GM12864 (cell line): ENCODE measurements around the gene LPCAT1.
"Not testable (repeated sequence)": the region's sequence is repeated elsewhere in the genome, so short reads cannot be mapped to it uniquely, and the experiment has no call there.

Experiments
- DNase-seq: peaks from one replicate; pipeline ENCODE4 v3.0.0-alpha.2; 2011; ENCODE audit warnings: low read depth
- H3K4me3 ChIP-seq: 2 replicates; pipeline ENCODE4 v1.5.1; 2011; ENCODE audit warnings: mild to moderate bottlenecking, low read depth, low read length, control low read depth
- TF ChIP-seq, protein P1 (sequence below): IDR thresholded peaks from 2 replicates; pipeline ENCODE4 v1.5.1; 2011; ENCODE audit warnings: low read depth, mild to moderate bottlenecking, moderate library complexity, low read length, control low read depth, inconsistent platforms; ENCODE audit errors: missing control alignments

LPCAT1 gene

DNA sequence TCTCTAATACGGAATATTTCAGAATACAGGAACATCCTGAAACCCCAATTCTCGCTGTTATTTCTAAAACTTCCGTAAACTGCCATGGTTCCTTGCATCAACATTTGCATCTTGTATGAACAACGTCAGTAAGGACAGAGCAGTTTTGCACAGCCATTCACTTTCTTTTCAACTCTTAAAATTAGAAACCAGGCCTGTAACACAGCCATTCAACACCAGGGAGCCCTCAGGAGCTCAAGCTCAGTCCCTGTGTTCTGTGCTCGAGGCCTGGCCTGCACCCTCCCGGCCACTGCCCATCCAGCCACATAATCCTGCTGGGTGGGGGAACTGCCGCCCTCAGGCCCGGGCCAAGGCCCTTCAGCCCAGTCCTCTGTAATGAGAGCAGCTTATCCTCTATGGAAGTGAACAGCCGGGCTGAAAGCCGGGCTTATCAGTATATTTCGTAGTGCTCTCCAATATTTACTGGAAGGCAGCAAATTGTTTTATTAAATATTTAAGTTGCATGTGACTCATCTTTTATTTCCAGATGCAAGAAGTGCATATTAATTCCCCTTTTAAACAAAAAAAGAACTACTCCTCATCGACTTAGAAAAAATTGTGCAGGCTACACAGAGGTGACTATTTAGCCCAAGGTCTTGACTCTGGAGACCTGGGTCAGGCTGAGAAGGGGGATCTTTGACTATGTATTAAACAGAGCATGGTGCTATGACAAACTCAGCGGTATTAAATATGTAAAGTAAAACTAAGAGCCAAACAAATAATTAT, 45.3 kb downstream of the LPCAT1 start:
- no peak for DNase-seq
- no peak overlapping the region for H3K4me3 ChIP-seq
- TF ChIP-seq, protein P1, sequence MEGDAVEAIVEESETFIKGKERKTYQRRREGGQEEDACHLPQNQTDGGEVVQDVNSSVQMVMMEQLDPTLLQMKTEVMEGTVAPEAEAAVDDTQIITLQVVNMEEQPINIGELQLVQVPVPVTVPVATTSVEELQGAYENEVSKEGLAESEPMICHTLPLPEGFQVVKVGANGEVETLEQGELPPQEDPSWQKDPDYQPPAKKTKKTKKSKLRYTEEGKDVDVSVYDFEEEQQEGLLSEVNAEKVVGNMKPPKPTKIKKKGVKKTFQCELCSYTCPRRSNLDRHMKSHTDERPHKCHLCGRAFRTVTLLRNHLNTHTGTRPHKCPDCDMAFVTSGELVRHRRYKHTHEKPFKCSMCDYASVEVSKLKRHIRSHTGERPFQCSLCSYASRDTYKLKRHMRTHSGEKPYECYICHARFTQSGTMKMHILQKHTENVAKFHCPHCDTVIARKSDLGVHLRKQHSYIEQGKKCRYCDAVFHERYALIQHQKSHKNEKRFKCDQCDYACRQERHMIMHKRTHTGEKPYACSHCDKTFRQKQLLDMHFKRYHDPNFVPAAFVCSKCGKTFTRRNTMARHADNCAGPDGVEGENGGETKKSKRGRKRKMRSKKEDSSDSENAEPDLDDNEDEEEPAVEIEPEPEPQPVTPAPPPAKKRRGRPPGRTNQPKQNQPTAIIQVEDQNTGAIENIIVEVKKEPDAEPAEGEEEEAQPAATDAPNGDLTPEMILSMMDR, result no peak

DNA sequence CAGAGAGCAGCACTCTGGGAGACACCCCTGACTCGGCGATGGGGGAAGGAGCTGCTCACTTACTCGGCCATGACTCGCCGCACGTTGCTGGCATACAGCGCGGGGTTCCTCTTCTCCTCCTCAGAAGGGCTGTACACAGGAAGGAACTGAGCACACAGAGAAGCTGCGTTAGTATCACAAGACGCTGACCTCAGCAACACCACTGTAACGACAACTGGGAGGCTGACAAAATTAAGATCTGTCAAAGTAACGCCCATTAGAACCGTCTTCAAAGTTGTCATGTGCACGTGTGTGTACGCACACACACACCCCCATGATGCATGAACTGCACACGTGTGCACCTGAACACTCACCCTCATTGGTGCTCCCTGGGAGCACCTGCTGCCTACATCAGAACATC, 46.4 kb downstream of the LPCAT1 start:
- H3K4me3 ChIP-seq, result no peak overlapping the region
- no peak for DNase-seq
- TF ChIP-seq, protein P1, result no peak

DNA sequence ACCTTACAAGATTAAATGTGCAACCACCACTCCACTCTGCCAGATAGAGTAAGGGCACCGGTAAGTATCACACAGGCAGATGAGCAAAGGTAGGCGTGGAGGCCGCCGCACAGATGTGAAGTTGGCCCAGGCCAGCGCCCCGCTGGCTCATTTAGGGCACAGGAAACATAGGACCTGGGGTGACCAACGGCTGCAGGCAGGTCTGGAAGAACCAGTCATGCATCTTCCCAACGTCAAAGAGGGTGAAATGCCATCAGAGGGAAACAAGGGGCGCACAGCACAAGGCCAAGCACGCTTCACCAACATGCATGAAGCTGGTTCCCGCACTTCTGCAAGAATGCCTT, 46.8 kb downstream of the LPCAT1 start:
- TF ChIP-seq, protein P1, result no peak
- no peak overlapping the region for H3K4me3 ChIP-seq
- no peak for DNase-seq

DNA sequence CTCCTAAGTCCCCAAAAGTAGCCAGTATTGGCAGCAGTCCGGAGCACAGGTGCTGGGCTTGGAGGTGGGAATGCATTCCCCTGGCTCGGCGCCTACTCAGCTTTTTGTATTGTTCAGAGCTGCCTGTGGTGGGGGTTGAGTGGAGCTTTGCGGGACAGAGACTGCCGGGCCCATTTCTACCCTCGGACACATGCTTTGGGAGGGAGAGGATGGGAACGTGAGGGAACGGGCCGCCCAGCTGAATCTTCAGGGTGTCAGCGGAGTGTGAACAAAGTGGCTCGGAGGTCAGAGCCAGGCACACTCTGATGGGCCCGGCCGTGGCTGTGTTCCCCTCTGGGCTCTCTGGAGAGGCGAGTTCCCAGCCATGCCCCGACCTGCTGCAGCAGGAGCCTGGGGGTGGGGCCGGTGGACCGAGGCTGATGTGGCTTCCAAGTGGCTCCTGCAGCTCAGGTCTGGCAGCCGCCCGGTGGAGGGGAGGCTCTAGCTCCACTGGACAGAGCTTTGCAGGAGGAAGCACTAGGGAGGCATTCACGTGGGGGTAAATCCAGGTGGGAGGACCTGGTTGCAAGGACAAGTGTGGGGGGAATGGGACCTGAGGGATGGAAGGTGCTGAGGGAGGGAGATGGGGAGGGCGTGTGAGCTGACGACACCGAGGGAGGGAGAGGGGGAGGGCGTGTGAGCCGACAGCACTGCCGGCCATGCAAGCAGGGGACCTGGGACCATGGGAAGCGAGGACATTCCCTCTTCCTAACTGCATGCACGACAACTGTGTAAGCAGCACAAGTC, 47.4 kb downstream of the LPCAT1 start:
- DNase-seq, result no peak
- no peak overlapping the region for H3K4me3 ChIP-seq
- TF ChIP-seq, protein P1, result no peak

DNA sequence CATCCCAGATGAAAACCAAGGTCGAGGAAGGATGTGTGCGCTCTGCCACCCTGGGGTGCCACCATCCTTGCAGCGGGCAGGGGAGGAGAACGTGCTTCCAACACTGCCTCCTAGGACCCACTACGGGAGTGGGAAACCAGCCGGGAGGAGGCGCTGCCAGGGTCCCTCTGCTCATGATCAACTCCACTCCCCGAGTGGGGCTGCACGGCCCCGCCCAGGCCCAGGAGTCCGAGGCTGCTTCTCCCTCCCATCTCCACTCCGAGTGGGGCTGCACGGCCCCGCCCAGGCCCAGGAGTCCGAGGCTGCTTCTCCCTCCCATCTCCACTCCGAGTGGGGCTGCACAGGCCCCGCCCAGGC, 48.2 kb downstream of the LPCAT1 start:
- H3K4me3 ChIP-seq, DNase-seq: not testable (repeated sequence)

DNA sequence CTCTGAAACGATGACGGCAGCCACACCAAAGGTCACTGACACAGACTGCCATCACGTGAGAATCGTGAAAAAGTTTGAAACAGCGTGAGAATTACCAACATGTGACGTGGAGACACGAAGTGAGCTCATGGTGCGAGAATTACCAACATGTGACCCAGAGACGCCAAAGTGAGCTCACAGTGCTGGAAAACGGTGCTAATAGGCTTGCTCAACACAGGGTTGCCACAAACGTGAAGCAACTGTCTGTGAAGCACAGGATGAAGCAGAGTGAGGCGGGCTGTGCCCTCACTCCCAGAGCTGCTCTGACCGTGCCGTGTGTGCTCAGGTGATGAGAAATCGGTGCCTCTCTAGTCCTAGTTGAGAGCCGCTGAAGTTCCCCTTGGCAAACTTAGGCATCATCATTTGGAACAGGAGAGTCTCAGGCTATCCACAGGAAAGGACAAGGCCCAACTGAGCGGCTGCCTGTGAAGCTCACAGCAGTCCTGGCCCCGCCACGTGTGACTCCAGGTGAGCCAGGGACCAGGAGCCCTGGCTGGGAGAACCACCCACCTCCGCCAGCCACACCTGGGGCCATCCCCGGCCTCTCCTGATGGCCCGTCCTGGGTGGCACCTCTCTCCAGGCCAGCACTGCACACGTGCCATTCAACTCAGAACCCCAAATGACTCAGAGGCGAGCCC, 48.8 kb downstream of the LPCAT1 start:
- no peak overlapping the region for H3K4me3 ChIP-seq
- no peak for DNase-seq
- TF ChIP-seq, protein P1, result no peak

DNA sequence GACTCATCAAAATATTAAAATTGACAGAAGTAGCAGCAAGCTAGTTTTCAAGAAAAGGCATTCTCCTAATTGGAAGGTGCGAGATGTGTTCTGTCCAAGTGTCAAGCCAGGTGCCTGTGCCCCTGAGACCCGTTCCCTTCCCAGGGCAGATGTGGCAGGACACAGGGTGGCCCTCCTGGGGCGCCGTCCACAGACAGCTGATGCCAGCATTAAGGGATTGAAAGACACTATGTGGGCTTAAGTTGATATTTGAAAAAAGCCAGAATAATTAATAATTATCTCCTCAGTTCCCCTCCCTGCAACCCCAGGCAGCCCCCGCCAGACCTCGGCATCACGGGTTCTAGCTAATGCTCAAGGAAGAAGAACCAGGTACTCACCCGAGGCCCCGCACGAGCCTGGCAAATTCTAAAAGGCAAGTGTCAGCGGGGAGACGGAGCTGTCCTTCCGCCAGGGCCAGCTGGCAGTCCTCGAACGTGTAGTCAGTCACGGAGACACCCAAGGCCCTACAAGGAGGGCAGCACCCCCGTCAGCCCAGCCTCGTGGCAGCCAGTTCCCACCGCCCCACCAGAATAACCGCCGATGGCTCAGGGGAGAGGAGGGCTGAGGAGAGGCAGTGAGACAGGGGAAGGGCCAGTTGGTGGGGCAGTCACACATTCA, 49.4 kb downstream of the LPCAT1 start:
- TF ChIP-seq, protein P1, result no peak
- no peak for DNase-seq
- no peak overlapping the region for H3K4me3 ChIP-seq
